Kidney tubule cell (primary cell): ENCODE measurements around the gene COG4.
"Not testable (repeated sequence)": the region's sequence is repeated elsewhere in the genome, so short reads cannot be mapped to it uniquely, and the experiment has no call there.

Source experiments
- DNase-seq: peaks from one replicate; pipeline ENCODE4 v3.0.0-alpha.2; 2018; ENCODE audit warnings: low spot score

COG4 gene

GRCh38 chr16:70523076-70523742, at the start of gene COG4:
TSS of gene COG4 (minus strand) at chr16:70523554. CDS start at chr16:70523543, 11 bp downstream.
- DNase-seq = peak; percentile 89

DNA sequence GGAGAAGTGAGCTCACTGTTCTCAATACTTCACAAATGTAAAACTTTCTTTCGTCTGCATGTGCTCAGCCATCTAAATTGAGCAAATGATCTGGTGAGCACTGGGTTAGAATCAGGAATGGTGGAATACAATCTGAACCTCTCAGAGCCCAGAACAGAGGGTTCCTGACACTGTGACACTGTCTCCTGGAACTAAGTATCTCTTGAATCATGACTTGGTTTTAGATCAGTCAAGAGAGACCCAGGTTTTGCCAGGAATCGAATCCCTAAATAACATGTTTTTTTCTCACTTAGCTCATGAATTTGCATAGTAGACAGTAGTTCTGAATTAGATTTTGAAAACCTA, 49.5 kb upstream of the COG4 start:
- DNase-seq = no peak

GRCh38 chr16:70572050-70572925, 48.9 kb upstream of the COG4 start:
- DNase-seq = no peak

- DNase-seq = no peak
Measured at GRCh38 chr16:70571623-70572022, 48.3 kb upstream of the COG4 start.

DNA sequence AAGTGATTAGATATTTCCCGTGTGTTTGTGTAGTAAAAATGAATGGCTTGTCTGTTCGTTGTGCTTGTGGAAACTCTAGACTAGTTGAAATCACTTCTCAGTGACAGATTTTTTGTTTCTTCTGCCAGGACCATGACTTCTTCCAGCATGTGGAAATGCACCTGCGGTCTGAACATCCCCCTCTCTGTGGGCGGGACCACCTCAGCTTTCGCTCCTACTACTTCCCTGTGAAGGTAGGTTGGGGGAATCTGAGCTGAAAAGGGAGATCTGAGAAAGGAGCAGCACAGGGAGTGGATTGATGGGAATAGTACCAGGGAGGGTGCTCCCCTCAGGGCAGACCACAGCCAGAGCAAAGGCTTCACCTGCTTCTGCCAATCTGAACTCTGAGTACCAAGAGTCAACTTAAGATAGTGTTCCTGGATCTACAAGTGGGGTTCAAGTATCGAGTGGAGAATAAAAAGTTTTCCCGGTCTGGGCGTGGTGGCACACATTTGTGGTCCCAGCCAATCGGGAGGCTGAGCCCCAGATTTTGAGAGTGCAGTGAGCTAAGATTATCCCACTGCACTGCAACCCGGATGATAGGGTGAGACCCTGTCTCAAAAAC, 47.7 kb upstream of the COG4 start:
- no peak for DNase-seq

DNA sequence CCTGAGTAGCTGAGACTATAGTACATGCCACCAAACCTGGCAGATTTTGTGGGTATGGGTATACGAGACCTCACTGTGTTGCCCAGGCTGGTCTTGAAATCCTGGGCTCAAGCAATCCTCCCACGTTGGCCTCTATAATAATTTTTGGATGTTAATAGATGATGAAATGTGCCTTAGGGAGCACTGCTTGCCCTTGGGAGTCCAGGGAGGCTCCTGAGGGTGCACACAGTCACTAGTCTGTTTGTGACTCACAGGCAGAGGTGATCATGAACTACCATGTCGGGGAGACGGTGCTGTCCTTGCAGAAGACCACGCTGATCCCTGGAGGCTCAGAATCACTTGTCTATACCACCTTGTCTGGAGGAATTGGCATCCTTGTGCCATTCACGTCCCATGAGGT, 46.4 kb upstream of the COG4 start:
- no peak for DNase-seq

DNA sequence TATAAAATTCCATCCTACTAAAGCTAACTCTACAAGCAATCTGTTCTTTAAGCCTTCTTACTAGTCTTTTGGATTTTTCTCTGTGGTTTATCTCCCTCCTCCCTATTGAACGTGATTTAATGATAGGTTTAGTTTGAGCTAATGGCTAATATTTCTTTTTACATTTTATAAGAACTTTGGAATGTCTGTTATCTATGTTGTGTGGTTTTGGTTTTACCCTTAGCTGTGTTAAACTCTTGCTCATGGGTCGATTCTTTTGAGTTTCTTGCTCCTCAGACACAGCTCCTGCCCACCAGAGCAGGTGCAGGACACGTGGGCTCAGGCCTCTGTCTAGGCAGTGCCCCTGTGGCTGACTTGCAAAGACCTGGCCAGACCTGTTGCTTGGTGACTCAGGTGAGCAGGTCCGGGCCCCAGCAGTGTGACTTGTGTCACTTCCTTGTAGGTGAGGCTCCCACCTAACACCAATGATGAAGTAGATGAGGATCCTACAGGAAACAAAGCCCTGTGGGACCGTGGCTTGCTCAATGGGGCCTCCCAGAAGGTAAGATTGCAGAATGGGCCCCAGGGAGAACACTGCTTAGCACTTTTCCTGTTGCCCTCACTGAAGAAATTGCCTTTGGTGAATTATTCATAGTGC, 45.4 kb upstream of the COG4 start:
- DNase-seq = peak; percentile 58

GRCh38 chr16:70565053-70565452, 41.7 kb upstream of the COG4 start:
- no peak for DNase-seq

GRCh38 chr16:70563636-70564035, 40.3 kb upstream of the COG4 start:
- no peak for DNase-seq

- no peak for DNase-seq
Measured at GRCh38 chr16:70561623-70562022, 38.3 kb upstream of the COG4 start.

- DNase-seq = no peak
Measured at GRCh38 chr16:70556063-70556462, 32.7 kb upstream of the COG4 start.

DNA sequence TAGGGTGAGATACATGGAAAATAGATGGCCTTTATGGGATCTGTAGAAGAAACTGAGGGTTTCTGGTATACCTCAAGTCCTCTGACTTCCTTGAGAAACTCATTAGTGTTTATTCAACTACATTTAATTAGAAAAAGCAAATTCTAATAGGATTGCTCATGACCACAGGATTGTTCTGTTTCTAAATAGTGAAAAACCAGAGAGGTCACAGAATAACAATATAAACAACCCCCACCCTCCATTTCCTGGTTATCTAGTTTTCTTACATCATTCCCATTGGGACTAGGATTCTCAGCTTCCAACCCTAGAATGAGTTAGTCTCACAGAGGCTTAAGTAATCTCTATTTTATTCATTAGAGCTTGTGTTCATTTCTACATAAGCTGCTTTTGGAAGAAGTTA, 30.3 kb upstream of the COG4 start:
- peak; percentile 26 for DNase-seq

DNA sequence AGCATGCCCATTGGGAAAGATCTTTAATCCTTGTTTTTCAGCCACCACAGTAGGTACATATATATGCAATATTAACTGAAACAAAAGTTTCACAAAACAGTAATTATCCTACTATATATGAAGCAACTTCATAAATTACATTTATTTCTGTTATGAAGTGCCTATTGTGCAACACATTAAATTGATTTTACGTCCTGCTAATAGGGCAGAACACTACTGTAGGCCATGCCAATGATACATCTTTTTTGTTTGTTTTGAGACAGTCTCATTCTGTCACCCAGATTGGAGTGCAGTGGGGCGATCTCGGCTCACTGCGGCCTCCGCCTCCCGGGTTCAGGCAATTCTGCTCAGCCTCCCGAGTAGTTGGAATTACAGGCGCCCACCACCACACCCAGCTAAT, 29.3 kb upstream of the COG4 start:
- no peak for DNase-seq

- DNase-seq = no peak
Measured at GRCh38 chr16:70551788-70552187, 28.4 kb upstream of the COG4 start.

- DNase-seq = no peak
Measured at GRCh38 chr16:70550082-70550481, 26.7 kb upstream of the COG4 start.

- DNase-seq = no peak
Measured at GRCh38 chr16:70548936-70549335, 25.6 kb upstream of the COG4 start.

DNA sequence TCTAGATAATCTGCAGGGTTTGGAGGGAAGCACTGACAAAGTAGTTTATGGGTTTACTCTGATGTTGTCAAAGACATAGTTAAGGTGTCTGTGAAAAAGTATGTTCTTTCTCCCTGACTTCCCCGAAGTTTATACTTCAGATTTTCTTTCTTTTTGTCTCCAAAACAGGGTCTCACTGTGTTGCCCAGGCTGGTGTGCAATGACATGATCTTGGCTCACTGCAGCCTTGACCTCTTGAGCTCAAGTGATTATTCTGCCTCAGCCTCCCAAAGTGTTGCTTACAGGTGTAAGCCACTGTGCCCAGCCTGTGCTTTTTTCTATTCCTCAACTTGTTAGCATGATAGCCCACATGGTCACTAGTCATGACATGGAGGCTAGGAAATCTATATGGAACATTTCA, 21.2 kb upstream of the COG4 start:
- DNase-seq = no peak

DNA sequence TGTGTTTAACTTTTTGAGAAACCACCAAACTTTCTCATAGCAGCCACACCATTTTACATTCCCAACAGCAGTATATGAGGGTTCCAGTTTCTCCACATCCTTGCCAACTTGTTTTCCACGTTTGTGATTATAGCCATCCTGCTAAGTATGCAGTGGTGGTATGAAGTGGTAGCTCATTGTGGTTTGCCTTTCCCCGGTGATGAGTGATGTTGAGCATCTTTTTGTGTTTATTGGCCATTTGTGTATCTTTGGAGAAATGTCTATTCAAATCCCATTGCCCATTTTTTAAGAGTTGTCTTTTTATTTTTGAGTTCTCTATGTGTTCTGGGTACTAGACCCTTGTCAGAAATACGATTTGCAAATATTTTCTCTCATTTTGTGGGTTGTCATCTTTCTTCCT, 17.6 kb upstream of the COG4 start:
- no peak for DNase-seq

- no peak for DNase-seq
Measured at GRCh38 chr16:70534971-70535370, 11.6 kb upstream of the COG4 start.

- not testable (repeated sequence) for DNase-seq
Measured at GRCh38 chr16:70529954-70530353, 6.6 kb upstream of the COG4 start.

- DNase-seq = peak; percentile 52
Measured at GRCh38 chr16:70529051-70529777, 5.9 kb upstream of the COG4 start.
